ENCODE measurements around the gene FRAS1.
A peak's percentile ranks its signal among the peaks of the same experiment; 100 is the strongest.
"Not testable (repeated sequence)": the region's sequence is repeated elsewhere in the genome, so short reads cannot be mapped to it uniquely, and the experiment has no call there.

FRAS1 gene

GRCh38 chr4:78120144-78120880 is 63.2 kb downstream of the FRAS1 start:
- H3K4me1 ChIP-seq: no peaks in the 10 kb centered on the region
- H3K36me3 ChIP-seq: no peaks in the 10 kb centered on the region
- TF ChIP-seq, protein P1, sequence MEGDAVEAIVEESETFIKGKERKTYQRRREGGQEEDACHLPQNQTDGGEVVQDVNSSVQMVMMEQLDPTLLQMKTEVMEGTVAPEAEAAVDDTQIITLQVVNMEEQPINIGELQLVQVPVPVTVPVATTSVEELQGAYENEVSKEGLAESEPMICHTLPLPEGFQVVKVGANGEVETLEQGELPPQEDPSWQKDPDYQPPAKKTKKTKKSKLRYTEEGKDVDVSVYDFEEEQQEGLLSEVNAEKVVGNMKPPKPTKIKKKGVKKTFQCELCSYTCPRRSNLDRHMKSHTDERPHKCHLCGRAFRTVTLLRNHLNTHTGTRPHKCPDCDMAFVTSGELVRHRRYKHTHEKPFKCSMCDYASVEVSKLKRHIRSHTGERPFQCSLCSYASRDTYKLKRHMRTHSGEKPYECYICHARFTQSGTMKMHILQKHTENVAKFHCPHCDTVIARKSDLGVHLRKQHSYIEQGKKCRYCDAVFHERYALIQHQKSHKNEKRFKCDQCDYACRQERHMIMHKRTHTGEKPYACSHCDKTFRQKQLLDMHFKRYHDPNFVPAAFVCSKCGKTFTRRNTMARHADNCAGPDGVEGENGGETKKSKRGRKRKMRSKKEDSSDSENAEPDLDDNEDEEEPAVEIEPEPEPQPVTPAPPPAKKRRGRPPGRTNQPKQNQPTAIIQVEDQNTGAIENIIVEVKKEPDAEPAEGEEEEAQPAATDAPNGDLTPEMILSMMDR (IDR thresholded peaks at IDR 0.05; ENCODE audit: low read depth, low read length): no peak
- no peak overlapping the region for H3K4me3 ChIP-seq (ENCODE audit: low read depth, low read length)
- H3K9me3 ChIP-seq: no peaks in the 10 kb centered on the region
- no peak for DNase-seq
- H3K27me3 ChIP-seq: no peaks in the 10 kb centered on the region

GRCh38 chr4:78121338-78121904 is 64.3 kb downstream of the FRAS1 start:
- H3K4me1 ChIP-seq: no peaks in the 10 kb centered on the region
- no peaks in the 10 kb centered on the region for H3K36me3 ChIP-seq
- no peak for DNase-seq
- H3K27me3 ChIP-seq: no peaks in the 10 kb centered on the region
- TF ChIP-seq, protein P1 (IDR thresholded peaks at IDR 0.05; ENCODE audit: low read depth, low read length): no peak
- no peak overlapping the region for H3K4me3 ChIP-seq (ENCODE audit: low read depth, low read length)
- no peaks in the 10 kb centered on the region for H3K9me3 ChIP-seq

GRCh38 chr4:78125834-78126331 is 68.8 kb downstream of the FRAS1 start:
- not testable (repeated sequence) for H3K4me1 ChIP-seq; H3K4me3 ChIP-seq (ENCODE audit: low read depth, low read length); H3K36me3 ChIP-seq; H3K27me3 ChIP-seq; H3K9me3 ChIP-seq
- DNase-seq: peak; percentile 15

GRCh38 chr4:78129383-78130108 is 72.4 kb downstream of the FRAS1 start:
- TF ChIP-seq, protein P1 (IDR thresholded peaks at IDR 0.05; ENCODE audit: low read depth, low read length): no peak
- Histone ChIP-seq H3K36me3 (no peaks in the 10 kb centered on the region), H3K4me1 (peaks cover 3% of the 10 kb centered on the region; the same call in 1 of the 2 replicates), H3K9me3 (no peaks in the 10 kb centered on the region), H3K27me3 (no peaks in the 10 kb centered on the region), H3K4me3 (ENCODE audit: low read depth, low read length) (no peak overlapping the region)
- DNase-seq: no peak

- H3K9me3 ChIP-seq: no peaks in the 10 kb centered on the region
- H3K27me3 ChIP-seq: no peaks in the 10 kb centered on the region
- no peak overlapping the region for H3K4me3 ChIP-seq (ENCODE audit: low read depth, low read length)
- no peaks in the 10 kb centered on the region for H3K36me3 ChIP-seq
- DNase-seq: no peak
- H3K4me1 ChIP-seq: peaks cover 7% of the 10 kb centered on the region; the same call in 1 of the 2 replicates
- TF ChIP-seq, protein P1 (IDR thresholded peaks at IDR 0.05; ENCODE audit: low read depth, low read length): no peak
Observed at GRCh38 chr4:78131403-78131802, 74.3 kb downstream of the FRAS1 start.

GRCh38 chr4:78136109-78137081 is 79.3 kb downstream of the FRAS1 start:
- H3K4me3 ChIP-seq (ENCODE audit: low read depth, low read length): no peak overlapping the region
- peaks cover 6% of the 10 kb centered on the region; the same call in 1 of the 2 replicates for H3K4me1 ChIP-seq
- TF ChIP-seq, protein P1 (IDR thresholded peaks at IDR 0.05; ENCODE audit: low read depth, low read length): no peak
- H3K27me3 ChIP-seq: no peaks in the 10 kb centered on the region
- no peaks in the 10 kb centered on the region for H3K9me3 ChIP-seq
- DNase-seq: no peak
- no peaks in the 10 kb centered on the region for H3K36me3 ChIP-seq

Measured in BE2C (cell line).